ENCODE measurements around the gene GOLGA6L7.
"Not testable (repeated sequence)": the region's sequence is repeated elsewhere in the genome, so short reads cannot be mapped to it uniquely, and the experiment has no call there.

GOLGA6L7 gene

GRCh38 chr15:28794231-28794630 lies 54.2 kb downstream of the GOLGA6L7 start:
- H3K4me1 ChIP-seq (ENCODE audit: control insufficient read depth, insufficient read depth, low read length); H3K9me3 ChIP-seq (ENCODE audit: control insufficient read depth, insufficient read depth, low read length); H3K4me3 ChIP-seq (ENCODE audit: low read depth, low read length); H3K9ac ChIP-seq (ENCODE audit: low read depth, low read length); H3K36me3 ChIP-seq (ENCODE audit: control insufficient read depth, insufficient read depth, low read length); H3K27me3 ChIP-seq (ENCODE audit: control insufficient read depth, insufficient read depth, low read length): not testable (repeated sequence)

Data from iPS-15b (cell line).